Progenitor cell of endocrine pancreas (in vitro differentiated cells): ENCODE measurements around the gene TEAD1. TPM values are rescaled to one million over a fixed set of nuclear protein-coding genes. Genes with fewer than 3 reads are reported as not detected.

ENCODE experiments used
- DNase-seq: peaks from one replicate; pipeline ENCODE4 v3.0.0; 2021; ENCODE audit warnings: low spot score; ENCODE audit not compliant: unreplicated experiment
- H3K27ac Mint-ChIP-seq: 2 replicates; pipeline ENCODE4 v1.8.0; 2021; ENCODE audit warnings: mild to moderate bottlenecking, moderate library complexity, mixed read lengths
- H3K27me3 Mint-ChIP-seq: 2 replicates; pipeline ENCODE4 v1.8.0; 2021; ENCODE audit warnings: mixed read lengths
- H3K36me3 Mint-ChIP-seq: 2 replicates; pipeline ENCODE4 v1.8.0; 2022; ENCODE audit warnings: mixed read lengths; ENCODE audit not compliant: insufficient read depth
- H3K4me1 Mint-ChIP-seq: 2 replicates; pipeline ENCODE4 v1.8.0; 2021; ENCODE audit warnings: low read depth, mixed read lengths
- H3K4me3 Mint-ChIP-seq: 2 replicates; pipeline ENCODE4 v1.8.0; 2021; ENCODE audit warnings: low read depth, mild to moderate bottlenecking, moderate library complexity, mixed read lengths
- H3K9me3 Mint-ChIP-seq: 2 replicates; pipeline ENCODE4 v1.8.0; 2021; ENCODE audit warnings: low read depth, mixed read lengths
- CTCF ChIP-seq: fragments of 200-600 bp; sonication (generic); IDR thresholded peaks from one replicate; pipeline ENCODE4 v1.5.0; 2021; ENCODE audit warnings: antibody characterized with exemption, mild to moderate bottlenecking; ENCODE audit not compliant: unreplicated experiment
- total RNA-seq: library from RNA; stranded (reverse); gene quantifications from 2 replicates; pipeline ENCODE4 v1.2.1, GENCODE V29; 2021

Gene TEAD1
- total RNA-seq, 1 donor from 2014 or later: 92.4 TPM

- Mint-ChIP-seq H3K36me3 (peaks cover 34% of the 10 kb centered on the region), H3K4me3 (no peak overlapping the region), H3K27me3 (no peaks in the 10 kb centered on the region), H3K4me1 (no peaks in the 10 kb centered on the region), H3K27ac (no peak overlapping the region), H3K9me3 (no peaks in the 10 kb centered on the region)
- no peak for DNase-seq
- TF ChIP-seq CTCF: no peak
Observed at GRCh38 chr11:12880327-12880726, 206.1 kb downstream of the TEAD1 start.

GRCh38 chr11:12882670-12883069 lies 208.4 kb downstream of the TEAD1 start:
- H3K36me3 Mint-ChIP-seq: peaks cover 36% of the 10 kb centered on the region
- no peaks in the 10 kb centered on the region for H3K9me3 Mint-ChIP-seq
- H3K27me3 Mint-ChIP-seq: no peaks in the 10 kb centered on the region
- no peak for DNase-seq
- no peak overlapping the region for H3K27ac Mint-ChIP-seq
- TF ChIP-seq CTCF: no peak
- H3K4me1 Mint-ChIP-seq: no peaks in the 10 kb centered on the region
- H3K4me3 Mint-ChIP-seq: no peak overlapping the region

GRCh38 chr11:12884751-12885318 lies 210.6 kb downstream of the TEAD1 start:
- Mint-ChIP-seq H3K36me3 (peaks cover 36% of the 10 kb centered on the region), H3K27ac (no peak overlapping the region), H3K4me1 (no peaks in the 10 kb centered on the region), H3K27me3 (no peaks in the 10 kb centered on the region), H3K4me3 (no peak overlapping the region), H3K9me3 (no peaks in the 10 kb centered on the region)
- no peak for DNase-seq
- TF ChIP-seq CTCF: no peak

- Mint-ChIP-seq H3K4me3 (no peak overlapping the region), H3K27me3 (no peaks in the 10 kb centered on the region), H3K36me3 (peaks cover 35% of the 10 kb centered on the region)
Observed at GRCh38 chr11:12885717-12886239, 211.6 kb downstream of the TEAD1 start.

GRCh38 chr11:12886508-12886907 lies 212.3 kb downstream of the TEAD1 start:
- TF ChIP-seq CTCF: no peak
- no peak overlapping the region for H3K4me3 Mint-ChIP-seq
- H3K36me3 Mint-ChIP-seq: peaks cover 36% of the 10 kb centered on the region
- H3K9me3 Mint-ChIP-seq: no peaks in the 10 kb centered on the region
- H3K4me1 Mint-ChIP-seq: no peaks in the 10 kb centered on the region
- no peaks in the 10 kb centered on the region for H3K27me3 Mint-ChIP-seq
- DNase-seq: no peak
- H3K27ac Mint-ChIP-seq: no peak overlapping the region

More at GRCh38 chr11:12885717-12886239, 211.6 kb downstream of the TEAD1 start:
- Mint-ChIP-seq H3K27ac (no peak overlapping the region), H3K4me1 (no peaks in the 10 kb centered on the region), H3K9me3 (no peaks in the 10 kb centered on the region)
- TF ChIP-seq CTCF: no peak
- DNase-seq: no peak
